IMR-90 (cell line): ENCODE measurements around the gene CDK1. TPM values are rescaled to one million over a fixed set of nuclear protein-coding genes. Genes with fewer than 3 reads are reported as not detected.

Experiments
- ATAC-seq: fragments of 200-7000 bp; cut with Tn5 transposase; 2 replicates; pipeline ENCODE4 v1.9.1; 2020; ENCODE audit warnings: low read depth, mild to moderate bottlenecking, moderate library complexity
- BruUV-seq: library from RNA; stranded (reverse); fragments of 400-500 nt; replicated peaks from 2 replicates; lab custom pipeline; 2021; lab: Mats Ljungman, UMichigan
- CTCF ChIA-PET: fragments of 300-600 bp; formaldehyde crosslinking; extraction: SDS; loops from one replicate; lab custom pipeline; 2021; ENCODE audit warnings: antibody characterized with exemption; lab: Yijun Ruan, JAX
- POLR2A ChIA-PET: fragments of 300-600 bp; sonication (Branson Sonifier 250); formaldehyde crosslinking; loops from one replicate; lab custom pipeline; 2022; ENCODE audit warnings: antibody characterized with exemption; ENCODE audit not compliant: unreplicated experiment; lab: Charles Lee
- DNase-seq: peaks from one replicate; pipeline ENCODE4 v3.0.0; 2013
- H2AFZ ChIP-seq: replicated peaks from 2 replicates; pipeline ENCODE3; 2013; ENCODE audit warnings: low read length, mild to moderate bottlenecking; ENCODE audit not compliant: poor library complexity
- H2AK5ac ChIP-seq: 2 replicates; pipeline ENCODE4 v1.6.1; 2013; ENCODE audit warnings: low read depth, low read length, inconsistent platforms
- H2AK9ac ChIP-seq: replicated peaks from 2 replicates; pipeline ENCODE3; 2013; ENCODE audit warnings: mild to moderate bottlenecking, low read depth, low read length, moderate library complexity; ENCODE audit not compliant: poor library complexity
- H2BK120ac ChIP-seq: 2 replicates; pipeline ENCODE4 v1.6.1; 2013; ENCODE audit warnings: low read depth, low read length, inconsistent platforms
- H2BK15ac ChIP-seq: 3 replicates; pipeline ENCODE4 v1.6.1; 2013; ENCODE audit warnings: low read depth, low read length, inconsistent platforms
- H2BK20ac ChIP-seq: 2 replicates; pipeline ENCODE4 v1.6.1; 2013; ENCODE audit warnings: low read depth, mild to moderate bottlenecking, inconsistent platforms, low read length, moderate library complexity
- H2BK5ac ChIP-seq: 2 replicates; pipeline ENCODE4 v1.6.1; 2013; ENCODE audit warnings: mild to moderate bottlenecking, low read depth, low read length, inconsistent platforms; ENCODE audit not compliant: poor library complexity, severe bottlenecking
- H3K14ac ChIP-seq: replicated peaks from 2 replicates; pipeline ENCODE4 v1.6.1; 2013; ENCODE audit warnings: low read depth, low read length, inconsistent platforms
- H3K18ac ChIP-seq: 2 replicates; pipeline ENCODE4 v1.6.1; 2013; ENCODE audit warnings: low read depth, low read length, control low read depth
- H3K23ac ChIP-seq: 2 replicates; pipeline ENCODE4 v1.6.1; 2013; ENCODE audit warnings: low read depth, low read length, inconsistent platforms
- H3K27ac ChIP-seq: 2 replicates; pipeline ENCODE4 v1.5.1; 2013; ENCODE audit warnings: mild to moderate bottlenecking, control low read depth, low read length; ENCODE audit not compliant: insufficient read depth
- H3K27me3 ChIP-seq: 2 replicates; pipeline ENCODE4 v1.6.1; 2013; ENCODE audit warnings: low read length; ENCODE audit not compliant: control insufficient read depth, insufficient read depth
- H3K36me3 ChIP-seq: 2 replicates; pipeline ENCODE4 v1.6.1; 2013; ENCODE audit warnings: low read length, mixed read lengths; ENCODE audit not compliant: control insufficient read depth, insufficient read depth
- H3K4ac ChIP-seq: 2 replicates; pipeline ENCODE4 v1.6.1; 2013; ENCODE audit warnings: low read depth, low read length, inconsistent platforms
- H3K4me1 ChIP-seq: 2 replicates; pipeline ENCODE4 v1.6.1; 2013; ENCODE audit warnings: low read length, mixed read lengths; ENCODE audit not compliant: control insufficient read depth, insufficient read depth
- H3K4me2 ChIP-seq: 2 replicates; pipeline ENCODE4 v1.6.1; 2013; ENCODE audit warnings: low read depth, mild to moderate bottlenecking, control low read depth, low read length, moderate library complexity
- H3K4me3 ChIP-seq: 2 replicates; pipeline ENCODE4 v1.5.1; 2013; ENCODE audit warnings: low read depth, mild to moderate bottlenecking, control low read depth, low read length, moderate library complexity; ENCODE audit not compliant: insufficient read depth
- H3K56ac ChIP-seq: 2 replicates; pipeline ENCODE4 v1.6.1; 2013; ENCODE audit warnings: low read length, inconsistent platforms; ENCODE audit not compliant: insufficient read depth; ENCODE audit errors: extremely low read depth
- H3K79me1 ChIP-seq, 2 experiments: 2 replicates each; pipeline ENCODE4 v1.6.1; 2013; ENCODE audit warnings: low read length in 2 of 2, inconsistent platforms in 1 of 2, low read depth in 1 of 2
- H3K9ac ChIP-seq: 2 replicates; pipeline ENCODE4 v1.6.1; 2013; ENCODE audit warnings: low read depth, low read length, control low read depth
- H3K9me1 ChIP-seq: 2 replicates; pipeline ENCODE4 v1.6.1; 2013; ENCODE audit warnings: low read length, inconsistent platforms; ENCODE audit not compliant: insufficient read depth
- H3K9me3 ChIP-seq: 2 replicates; pipeline ENCODE4 v1.6.1; 2013; ENCODE audit warnings: low read length; ENCODE audit not compliant: control insufficient read depth, insufficient read depth
- H4K20me1 ChIP-seq: 2 replicates; pipeline ENCODE4 v1.6.1; 2013; ENCODE audit warnings: low read length, inconsistent platforms; ENCODE audit not compliant: insufficient read depth
- H4K5ac ChIP-seq: 2 replicates; pipeline ENCODE4 v1.6.1; 2013; ENCODE audit warnings: mild to moderate bottlenecking, low read depth, low read length, control low read depth
- H4K8ac ChIP-seq, 2 experiments: 2 replicates each; pipeline ENCODE4 v1.6.1; 2013; ENCODE audit warnings: low read depth in 2 of 2, low read length in 2 of 2, control low read depth in 1 of 2, inconsistent platforms in 1 of 2
- H4K91ac ChIP-seq: 2 replicates; pipeline ENCODE4 v1.6.1; 2013; ENCODE audit warnings: low read depth, low read length, inconsistent platforms; ENCODE audit not compliant: insufficient read depth
- BHLHE40 ChIP-seq: fragments of 150-350 bp; IDR thresholded peaks from 2 replicates; pipeline ENCODE4 v1.6.1; 2016; ENCODE audit warnings: mild to moderate bottlenecking, low read depth, low read length
- CEBPB ChIP-seq: IDR thresholded peaks from 2 replicates; pipeline ENCODE4 v1.6.1; 2012; ENCODE audit warnings: low read depth, low read length, improper control_type of control experiment
- CHD1 ChIP-seq: IDR thresholded peaks from 2 replicates; pipeline ENCODE4 v1.6.1; 2012; ENCODE audit warnings: low read depth, low read length, improper control_type of control experiment
- CTCF ChIP-seq: conservative IDR thresholded peaks from 2 replicates; pipeline ENCODE4 v1.5.1; 2012; ENCODE audit warnings: mild to moderate bottlenecking, low read depth, low read length, improper control_type of control experiment
- MAZ ChIP-seq: IDR thresholded peaks from 2 replicates; pipeline ENCODE4 v1.6.1; 2012; ENCODE audit warnings: low read depth, mild to moderate bottlenecking, low read length, improper control_type of control experiment, moderate library complexity, borderline replicate concordance
- POLR2A ChIP-seq: IDR thresholded peaks from 2 replicates; pipeline ENCODE4 v1.6.1; 2012; ENCODE audit warnings: mild to moderate bottlenecking, low read depth, low read length
- RFX5 ChIP-seq: IDR thresholded peaks from 2 replicates; pipeline ENCODE4 v1.8.0; 2012; ENCODE audit warnings: low read depth, mild to moderate bottlenecking, low read length, moderate library complexity
- WGBS, 2 experiments: methylation state at CpG; one replicate each; pipeline versions ENCODE4 v1.1.5 to v1.1.7; 2013; ENCODE audit warnings: missing lambda C conversion rate in 2 of 2; ENCODE audit not compliant: insufficient read length in 1 of 2; ENCODE audit errors: extremely low coverage in 2 of 2; 5-methylcytosine and 5-hydroxymethylcytosine counted together
- dilution Hi-C: fragments of 300-500 bp; cut with HindIII; formaldehyde crosslinking; loops from one replicate; pipeline ENCODE4 v1.14.3; 2018; ENCODE audit warnings: low sequenced_read_pairs; ENCODE audit not compliant: unreplicated experiment
- in situ Hi-C: fragments of 300-500 bp; cut with MboI; formaldehyde crosslinking; loops from 3 replicates; pipeline ENCODE4 v1.14.3; 2019; ENCODE audit warnings: low sequenced_read_pairs, inconsistent platforms, mixed read lengths
- intact Hi-C: fragments of 100-400 bp; cut with micrococcal nuclease; formaldehyde crosslinking; loops from 2 replicates; pipeline ENCODE4 v1.10.0; 2022
- polyA plus RNA-seq, 3 experiments: library from polyadenylated mRNA; depleted of rRNA; stranded (reverse); fragments of >200 nt; gene quantifications; 2 replicates each; pipeline ENCODE4 v1.2.3, GENCODE V29; 2012; ENCODE audit warnings: low replicate concordance in 1 of 3
- total RNA-seq: library from RNA; depleted of rRNA; stranded (reverse); fragments of >200 nt; gene quantifications from 2 replicates; pipeline ENCODE4 v1.2.3, GENCODE V29; 2012
- TF ChIP-seq, protein P1 (sequence below): fragments of 150-350 bp; IDR thresholded peaks from 2 replicates; pipeline ENCODE4 v1.6.1; 2016; ENCODE audit warnings: low read depth, mild to moderate bottlenecking, low read length, moderate library complexity, borderline replicate concordance

Gene CDK1
- total and polyA plus RNA-seq, 2 of the 4 experiments (the other 2 are of a cell fraction), result 21.9 to 28.1 TPM

DNA sequence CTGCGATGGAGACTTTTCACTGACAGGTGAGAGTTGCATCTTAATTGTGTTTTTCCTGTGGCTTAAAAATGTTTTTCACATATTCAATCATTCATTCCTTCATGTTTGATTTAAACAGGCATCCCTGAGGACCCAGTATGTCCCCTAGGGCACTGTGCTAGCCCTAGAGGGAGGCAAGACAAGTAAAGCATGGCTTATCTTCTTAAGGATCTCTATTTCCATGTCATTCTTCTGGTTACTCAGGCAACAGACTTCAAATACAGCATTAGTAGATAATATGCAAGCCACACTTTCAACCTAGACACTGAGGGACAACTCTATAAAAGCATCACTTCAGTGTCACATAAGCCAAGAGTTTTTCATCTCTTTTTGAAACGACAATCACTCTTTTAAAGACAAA is 29.2 kb downstream of the CDK1 start:
- H3K9me3 ChIP-seq, result no peaks in the 10 kb centered on the region
- H3K9ac ChIP-seq, result no peak overlapping the region
- intact Hi-C loops, result loop anchor here (10.0 kb wide), 1 partner anchor 1457 kb away; the partner anchor contains the start of gene RTKN2
- CTCF ChIA-PET, result no interaction called here
- no peak overlapping the region for H4K91ac ChIP-seq
- dilution Hi-C loops, result no loop called here
- H2AFZ ChIP-seq, result no peak overlapping the region
- in situ Hi-C loops, result loop anchor here (25.0 kb wide), 2 partner anchors 1230 to 1430 kb away; no protein-coding TSS in a partner anchor
- BruUV-seq, result no TSS peak
- H3K18ac ChIP-seq, result no peak overlapping the region
- H3K56ac ChIP-seq, result no peak overlapping the region
- WGBS, 2 experiments, result no CpG with 5 or more reads among the region's 2 CpGs
- no peak overlapping the region for H2BK5ac ChIP-seq
- H4K8ac ChIP-seq, result no peak overlapping the region
- no peak overlapping the region for H3K23ac ChIP-seq
- no peak overlapping the region for H3K4me3 ChIP-seq
- DNase-seq (no peak), ATAC-seq (no peak)
- no peak overlapping the region for H2AK9ac ChIP-seq
- no peaks in the 10 kb centered on the region for H4K20me1 ChIP-seq
- peaks cover 4% of the 10 kb centered on the region for H3K4me1 ChIP-seq
- H3K14ac ChIP-seq, result no peak overlapping the region
- no peak overlapping the region for H2AK5ac ChIP-seq
- H2BK15ac ChIP-seq, result no peak overlapping the region
- no peaks in the 10 kb centered on the region for H3K27me3 ChIP-seq
- H3K4ac ChIP-seq, result no peak overlapping the region
- TF ChIP-seq, protein P1, sequence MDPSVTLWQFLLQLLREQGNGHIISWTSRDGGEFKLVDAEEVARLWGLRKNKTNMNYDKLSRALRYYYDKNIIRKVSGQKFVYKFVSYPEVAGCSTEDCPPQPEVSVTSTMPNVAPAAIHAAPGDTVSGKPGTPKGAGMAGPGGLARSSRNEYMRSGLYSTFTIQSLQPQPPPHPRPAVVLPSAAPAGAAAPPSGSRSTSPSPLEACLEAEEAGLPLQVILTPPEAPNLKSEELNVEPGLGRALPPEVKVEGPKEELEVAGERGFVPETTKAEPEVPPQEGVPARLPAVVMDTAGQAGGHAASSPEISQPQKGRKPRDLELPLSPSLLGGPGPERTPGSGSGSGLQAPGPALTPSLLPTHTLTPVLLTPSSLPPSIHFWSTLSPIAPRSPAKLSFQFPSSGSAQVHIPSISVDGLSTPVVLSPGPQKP, result no peak
- TF ChIP-seq RFX5, result no peak
- TF ChIP-seq CHD1, result no peak
- no peak for TF ChIP-seq MAZ
- TF ChIP-seq CTCF, result no peak
- TF ChIP-seq BHLHE40, result no peak
- TF ChIP-seq CEBPB, result no peak
- TF ChIP-seq POLR2A, result no peak
- H3K36me3 ChIP-seq, result no peaks in the 10 kb centered on the region
- H2BK120ac ChIP-seq, result no peak overlapping the region
- H3K27ac ChIP-seq, result no peak overlapping the region
- no peak overlapping the region for H2BK20ac ChIP-seq
- peaks cover 3% of the 10 kb centered on the region; the same call in 1 of the 2 replicates for H3K9me1 ChIP-seq
- H3K79me1 ChIP-seq, result no peaks in the 10 kb centered on the region
- H4K5ac ChIP-seq, result no peak overlapping the region
- no peak overlapping the region for H3K4me2 ChIP-seq
- POLR2A ChIA-PET, result no interaction called here
